GM21526 (cell line): ENCODE results near the gene TRIM31.
"Not testable (repeated sequence)": the region's sequence is repeated elsewhere in the genome, so short reads cannot be mapped to it uniquely, and the experiment has no call there.

Experiments used
- ATAC-seq: cut with Tn5 transposase; IDR thresholded peaks from one replicate; pipeline ENCODE4 v1.9.1; 2021; ENCODE audit warnings: moderate library complexity; ENCODE audit not compliant: unreplicated experiment, low FRiP score

TRIM31 gene

GRCh38 chr6:30121446-30122366, 8.8 kb upstream of the TRIM31 start:
- no peak for ATAC-seq

- ATAC-seq, result not testable (repeated sequence)
Measured at GRCh38 chr6:30118691-30119090, 5.8 kb upstream of the TRIM31 start.

GRCh38 chr6:30116724-30117123, 3.8 kb upstream of the TRIM31 start:
- no peak for ATAC-seq

GRCh38 chr6:30113841-30114240, 951 bp upstream of the TRIM31 start:
- ATAC-seq, result no peak

GRCh38 chr6:30112402-30112994, 392 bp downstream of the TRIM31 start:
- ATAC-seq, result no peak

- no peak for ATAC-seq
Measured at GRCh38 chr6:30111266-30111856, 1.5 kb downstream of the TRIM31 start.

- no peak for ATAC-seq
Measured at GRCh38 chr6:30104661-30105060, 8.2 kb downstream of the TRIM31 start.

GRCh38 chr6:30103872-30104179, 9.1 kb downstream of the TRIM31 start:
- ATAC-seq, result no peak

GRCh38 chr6:30102970-30103871, 9.7 kb downstream of the TRIM31 start:
- peak; percentile 65 for ATAC-seq

- ATAC-seq, result no peak
Measured at GRCh38 chr6:30102414-30102969, 10.4 kb downstream of the TRIM31 start.

GRCh38 chr6:30101444-30102413, 11.2 kb downstream of the TRIM31 start:
- ATAC-seq, result no peak

- ATAC-seq, result no peak
Measured at GRCh38 chr6:30100585-30101443, 12.1 kb downstream of the TRIM31 start.

- no peak for ATAC-seq
Measured at GRCh38 chr6:30100154-30100553, 12.7 kb downstream of the TRIM31 start.

- no peak for ATAC-seq
Measured at GRCh38 chr6:30097902-30098768, 14.8 kb downstream of the TRIM31 start.

- ATAC-seq, result no peak
Measured at GRCh38 chr6:30096829-30097228, 16.1 kb downstream of the TRIM31 start.

- ATAC-seq, result no peak
Measured at GRCh38 chr6:30093951-30094661, 18.8 kb downstream of the TRIM31 start.
